H1 (cell line): Measurements from ENCODE around the gene SLC12A2. TPM values are rescaled to one million over a fixed set of nuclear protein-coding genes. Genes with fewer than 3 reads are reported as not detected.

Experiments
- CTCF ChIA-PET: fragments of 300-600 bp; sonication (Branson Sonifier 250); formaldehyde crosslinking; loops from one replicate; lab custom pipeline; 2021; ENCODE audit not compliant: partially characterized antibody; lab: Charles Lee
- POLR2A ChIA-PET: fragments of 300-600 bp; sonication (Branson Sonifier 250); formaldehyde crosslinking; loops from one replicate; lab custom pipeline; 2021; ENCODE audit warnings: inconsistent platforms; ENCODE audit not compliant: partially characterized antibody; lab: Charles Lee
- DNase-seq, 2 experiments: peaks; one replicate each; pipeline versions ENCODE4 v3.0.0 to v3.0.0-alpha.2; 2010 to 2022; ENCODE audit warnings: low spot score in 2 of 2, low read depth in 1 of 2, mixed read lengths in 1 of 2
- FAIRE-seq: peaks from 2 replicates; lab custom pipeline; 2011; peaks lifted over from hg19 to GRCh38; lab: Jason Lieb, UNC
- H2AFZ ChIP-seq: 2 replicates; pipeline ENCODE4 v1.8.1; 2012; ENCODE audit warnings: low read length, inconsistent platforms
- H2AK5ac ChIP-seq: 2 replicates; pipeline ENCODE4 v1.6.1; 2013; ENCODE audit warnings: low read depth, low read length
- H2BK120ac ChIP-seq: replicated peaks from 2 replicates; pipeline ENCODE3; 2013; ENCODE audit warnings: low read depth, low read length, inconsistent platforms
- H2BK12ac ChIP-seq: 2 replicates; pipeline ENCODE4 v1.6.1; 2013; ENCODE audit warnings: low read depth, low read length
- H2BK15ac ChIP-seq: 2 replicates; pipeline ENCODE4 v1.6.1; 2013; ENCODE audit warnings: low read length
- H2BK20ac ChIP-seq: 2 replicates; pipeline ENCODE4 v1.6.1; 2013; ENCODE audit warnings: low read length
- H2BK5ac ChIP-seq: 2 replicates; pipeline ENCODE4 v1.6.1; 2013; ENCODE audit warnings: low read depth, low read length
- H3K14ac ChIP-seq: 2 replicates; pipeline ENCODE4 v1.6.1; 2013; ENCODE audit warnings: inconsistent platforms; ENCODE audit not compliant: insufficient read length
- H3K18ac ChIP-seq: 2 replicates; pipeline ENCODE4 v1.6.1; 2013; ENCODE audit warnings: low read length; ENCODE audit errors: extremely low read depth
- H3K23ac ChIP-seq: 2 replicates; pipeline ENCODE4 v1.6.1; 2013; ENCODE audit warnings: inconsistent platforms; ENCODE audit not compliant: insufficient read length
- H3K23me2 ChIP-seq: 2 replicates; pipeline ENCODE4 v1.6.1; 2013; ENCODE audit warnings: low read depth, low read length
- H3K27ac ChIP-seq: 2 replicates; pipeline ENCODE4 v1.6.1; 2011; ENCODE audit warnings: low read depth, low read length, inconsistent platforms
- H3K27me3 ChIP-seq, 4 experiments: replicated peaks in 1 of 4; 1 replicate in 1 of 4; 2 replicates in 3 of 4; pipeline versions ENCODE4 v1.6.1 to v1.8.1; 2011 to 2013; ENCODE audit warnings: low read length in 3 of 4, mild to moderate bottlenecking in 3 of 4, inconsistent platforms in 2 of 4, mixed read lengths in 2 of 4, moderate library complexity in 1 of 4; ENCODE audit not compliant: control insufficient read depth in 3 of 4, insufficient read depth in 3 of 4; ENCODE audit errors: extremely low read depth in 1 of 4
- H3K36me3 ChIP-seq, 4 experiments: 2 replicates each; pipeline versions ENCODE4 v1.6.1 to v1.8.1; 2011 to 2013; ENCODE audit warnings: mild to moderate bottlenecking in 4 of 4, low read length in 3 of 4, moderate library complexity in 2 of 4, control low read depth in 1 of 4, inconsistent platforms in 1 of 4; ENCODE audit not compliant: insufficient read depth in 4 of 4, control insufficient read depth in 2 of 4
- H3K4ac ChIP-seq: replicated peaks from 2 replicates; pipeline ENCODE3; 2013; ENCODE audit warnings: low read length, low read depth, mixed read lengths, inconsistent platforms; ENCODE audit not compliant: insufficient read length
- H3K4me1 ChIP-seq, 4 experiments: replicated peaks in 1 of 4; 1 replicate in 1 of 4; 2 replicates in 3 of 4; pipeline versions ENCODE4 v1.6.1 to v1.8.1; 2011 to 2013; ENCODE audit warnings: low read length in 3 of 4, inconsistent platforms in 2 of 4, mixed read lengths in 1 of 4; ENCODE audit not compliant: insufficient read depth in 4 of 4, control insufficient read depth in 3 of 4
- H3K4me2 ChIP-seq, 2 experiments: 2 replicates each; pipeline versions ENCODE4 v1.6.1 to v1.8.1; 2011 to 2013; ENCODE audit warnings: low read depth in 2 of 2, low read length in 2 of 2, control low read depth in 1 of 2, inconsistent platforms in 1 of 2, mild to moderate bottlenecking in 1 of 2; ENCODE audit not compliant: insufficient read depth in 1 of 2
- H3K4me3 ChIP-seq, 4 experiments: fragments of 200-600, 300-600 bp in 1 of 4; sonication (generic), shearing (Covaris generic), sonication (Bioruptor Twin) in 1 of 4; 2 replicates each; pipeline versions ENCODE4 v1.5.1 to v1.8.1; 2011 to 2016; ENCODE audit warnings: low read length in 4 of 4, low read depth in 3 of 4, control low read depth in 2 of 4, inconsistent platforms in 2 of 4, mild to moderate bottlenecking in 2 of 4, mixed read lengths in 1 of 4, moderate library complexity in 1 of 4; ENCODE audit not compliant: insufficient read depth in 2 of 4; ENCODE audit errors: extremely low read depth in 1 of 4
- H3K56ac ChIP-seq: replicated peaks from 2 replicates; pipeline ENCODE3; 2013; ENCODE audit warnings: low read depth, mild to moderate bottlenecking, mixed read lengths, low read length, inconsistent platforms; ENCODE audit not compliant: insufficient read length
- H3K79me1 ChIP-seq: 2 replicates; pipeline ENCODE4 v1.6.1; 2013; ENCODE audit warnings: low read depth, low read length, control low read depth
- H3K79me2 ChIP-seq, 2 experiments: 2 replicates each; pipeline versions ENCODE4 v1.6.1 to v1.8.1; 2012 to 2013; ENCODE audit warnings: low read length in 2 of 2, mild to moderate bottlenecking in 2 of 2, inconsistent platforms in 1 of 2; ENCODE audit not compliant: insufficient read depth in 2 of 2, control insufficient read depth in 1 of 2
- H3K9ac ChIP-seq, 4 experiments: replicated peaks in 1 of 4; 1 replicate in 1 of 4; 2 replicates in 3 of 4; pipeline versions ENCODE4 v1.6.1 to v1.8.1; 2011 to 2013; ENCODE audit warnings: low read depth in 3 of 4, low read length in 3 of 4, control low read depth in 2 of 4, mild to moderate bottlenecking in 2 of 4, moderate library complexity in 2 of 4, inconsistent platforms in 1 of 4; ENCODE audit errors: extremely low read depth in 1 of 4
- H3K9me3 ChIP-seq, 2 experiments: 2 replicates each; pipeline versions ENCODE4 v1.6.1 to v1.8.1; 2012 to 2013; ENCODE audit warnings: mild to moderate bottlenecking in 2 of 2, moderate library complexity in 2 of 2, control low read depth in 1 of 2, inconsistent platforms in 1 of 2, low read depth in 1 of 2, low read length in 1 of 2, mixed read lengths in 1 of 2; ENCODE audit not compliant: insufficient read depth in 2 of 2
- H4K20me1 ChIP-seq, 2 experiments: replicated peaks in 1 of 2; 2 replicates each; pipeline versions ENCODE3 to v1.8.1; 2011 to 2013; ENCODE audit warnings: inconsistent platforms in 2 of 2, low read length in 2 of 2, mild to moderate bottlenecking in 1 of 2; ENCODE audit not compliant: insufficient read depth in 2 of 2, control insufficient read depth in 1 of 2
- H4K5ac ChIP-seq: 2 replicates; pipeline ENCODE4 v1.6.1; 2013; ENCODE audit warnings: low read length, low read depth, mixed read lengths, inconsistent platforms; ENCODE audit not compliant: insufficient read length
- H4K8ac ChIP-seq: 2 replicates; pipeline ENCODE4 v1.8.0; 2013; ENCODE audit warnings: mild to moderate bottlenecking, moderate library complexity, low read length, inconsistent platforms; ENCODE audit not compliant: insufficient read depth; ENCODE audit errors: extremely low read depth
- H4K91ac ChIP-seq: replicated peaks from 2 replicates; pipeline ENCODE3; 2013; ENCODE audit warnings: low read length, mixed read lengths, inconsistent platforms; ENCODE audit not compliant: insufficient read length
- JUND ChIP-seq: IDR thresholded peaks from 2 replicates; pipeline ENCODE4 v1.6.1; 2011; ENCODE audit warnings: mild to moderate bottlenecking, improper control_type of control experiment, low read length
- KDM5A ChIP-seq: fragments of 200-600 bp; IDR thresholded peaks from 2 replicates; pipeline ENCODE4 v1.7.1; 2012; ENCODE audit warnings: mild to moderate bottlenecking, low read length, inconsistent platforms, mixed read lengths
- PHF8 ChIP-seq: fragments of 200-600 bp; sonication (generic); conservative IDR thresholded peaks from 2 replicates; pipeline ENCODE4 v1.7.1; 2012; ENCODE audit warnings: low read depth, mild to moderate bottlenecking, inconsistent platforms, low read length, moderate library complexity
- RFX5 ChIP-seq: IDR thresholded peaks from 2 replicates; pipeline ENCODE4 v1.6.1; 2011; ENCODE audit warnings: low read depth, low read length, improper control_type of control experiment, borderline replicate concordance
- RNF2 ChIP-seq: fragments of 200-900, 300-1000 bp; sonication (generic); IDR thresholded peaks from 2 replicates; pipeline ENCODE4 v1.7.1; 2016; ENCODE audit warnings: borderline replicate concordance, low read depth, mild to moderate bottlenecking, antibody characterized with exemption, low read length; ENCODE audit not compliant: poor library complexity, severe bottlenecking; ENCODE audit errors: missing control alignments
- SAP30 ChIP-seq: fragments of 300-600 bp; sonication (generic); IDR thresholded peaks from 2 replicates; pipeline ENCODE4 v1.7.1; 2012; ENCODE audit warnings: low read length, moderate library complexity, mild to moderate bottlenecking, inconsistent platforms; ENCODE audit not compliant: insufficient read depth, insufficient replicate concordance
- YY1 ChIP-seq: IDR thresholded peaks from 2 replicates; pipeline ENCODE4 v1.6.1; 2011; ENCODE audit warnings: low read depth, mild to moderate bottlenecking, low read length
- ZNF274 ChIP-seq: IDR thresholded peaks from 2 replicates; pipeline ENCODE4 v1.7.0; 2012; ENCODE audit warnings: low read length, borderline replicate concordance; ENCODE audit errors: extremely low read depth
- WGBS, 2 experiments: shearing (Covaris generic) in 1 of 2; methylation state at CpG; one replicate each; pipeline versions ENCODE4 v1.1.6 to v1.1.7; 2013 to 2015; ENCODE audit warnings: low lambda C conversion rate in 2 of 2, mixed read lengths in 2 of 2, inconsistent platforms in 1 of 2, low coverage in 1 of 2, missing lambda C conversion rate in 1 of 2; ENCODE audit not compliant: insufficient replicate concordance in 2 of 2, insufficient coverage in 1 of 2, insufficient read length in 1 of 2; ENCODE audit errors: extremely low coverage in 1 of 2, missing lambda C conversion rate in 1 of 2; 5-methylcytosine and 5-hydroxymethylcytosine counted together
- polyA plus RNA-seq, 7 experiments: library from polyadenylated mRNA; depleted of rRNA in 3 of 7; stranded (reverse) in 5 of 7; unstranded in 2 of 7; fragments of >200 nt in 5 of 7; fragments of 200-250 nt in 2 of 7; gene quantifications; 1 replicate in 5 of 7; 2 replicates in 1 of 7; 4 replicates in 1 of 7; pipeline versions ENCODE4 v1.2.1 to v1.2.3, GENCODE V29; 2011 to 2013; ENCODE audit warnings: missing spikeins in 2 of 7, mixed read lengths in 2 of 7
- total RNA-seq: library from RNA; stranded (reverse); fragmentation: NEBNext Ultra II Directional; extraction: Animal tissue kit (Norgen Biotek cat#: 25700); gene quantifications from 2 replicates; pipeline ENCODE4 v1.2.1, GENCODE V29; 2021

SLC12A2 gene
- total and polyA plus RNA-seq, 2 of the 8 experiments (the other 6 are each of a cell fraction or from before 2014, with no cell fraction given) = 2.6 to 16.2 TPM

- Histone ChIP-seq H2BK20ac (no peak overlapping the region), H3K9ac (no peak overlapping the region), H3K56ac (no peak overlapping the region), H3K79me1 (no peaks in the 10 kb centered on the region), H3K4me3 (no peak overlapping the region), H3K18ac (no peak overlapping the region), H3K4ac (no peak overlapping the region), H2BK12ac (no peak overlapping the region), H2BK120ac (no peak overlapping the region), H3K36me3 (no peaks in the 10 kb centered on the region; a peak in 2 of 8 replicates), H3K27me3 (no peaks in the 10 kb centered on the region), H4K91ac (no peak overlapping the region), H4K5ac (no peak overlapping the region), H3K9me3 (no peaks in the 10 kb centered on the region), H3K27ac (no peak overlapping the region), H3K4me1 (no peaks in the 10 kb centered on the region), H2AFZ (no peak overlapping the region), H3K23me2 (no peaks in the 10 kb centered on the region), H2AK5ac (no peak overlapping the region), H2BK15ac (no peak overlapping the region), H2BK5ac (no peak overlapping the region), H4K20me1 (no peaks in the 10 kb centered on the region), H3K79me2 (no peaks in the 10 kb centered on the region), H4K8ac (no peak overlapping the region), H3K14ac (no peak overlapping the region), H3K4me2 (no peak overlapping the region), H3K23ac (no peak overlapping the region)
- 88% methylated on average over 2 of the region's 2 CpGs; no CpG with 5 or more reads in 1 of the 2 experiments for WGBS, 2 experiments
- no peak for FAIRE-seq
- ChIA-PET CTCF (no interaction called here), POLR2A (no interaction called here)
- no peak for DNase-seq
- no peak for TF ChIP-seq JUND
- TF ChIP-seq ZNF274 = no peak
- TF ChIP-seq KDM5A = no peak
- no peak for TF ChIP-seq RFX5
- TF ChIP-seq PHF8 = no peak
- TF ChIP-seq RNF2 = no peak
- TF ChIP-seq YY1 = no peak
- no peak for TF ChIP-seq SAP30
These were observed 63.1 kb downstream of the SLC12A2 start for GRCh38 chr5:128146671-128147070.
